ENCODE data around the gene FAM151B. TPM values are rescaled to one million over a fixed set of nuclear protein-coding genes. Genes with fewer than 3 reads are reported as not detected.

FAM151B gene
- total and polyA plus RNA-seq, 10 donors = 0.35 to 6.6 (median 3.4) TPM

DNA sequence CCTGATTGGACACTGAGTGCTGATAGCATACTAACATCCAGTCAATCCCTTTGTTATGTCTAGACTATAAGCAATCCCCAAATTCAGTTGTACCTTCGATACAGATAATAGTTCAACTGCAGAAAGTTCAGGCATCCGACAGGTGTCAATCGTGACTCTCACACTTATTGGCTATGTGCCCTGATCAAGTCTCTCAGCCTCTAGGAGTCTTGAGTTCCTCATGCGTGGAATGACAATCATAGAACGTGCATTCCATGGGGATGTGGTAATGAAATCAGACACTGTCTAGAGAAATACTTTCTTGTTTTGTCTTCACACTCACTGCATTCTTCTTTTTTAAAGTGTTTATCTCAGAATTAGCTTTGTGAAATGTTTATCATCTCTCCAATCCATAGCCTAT lies 77.4 kb downstream of the FAM151B start:
- Histone ChIP-seq H3K27ac (no peak overlapping the region), H3K36me3 (no peaks in the 10 kb centered on the region), H3K27me3 (replicated peaks in 1 of 7) (peaks cover 3 to 59% (median 25%) of the 10 kb centered on the region in 7 donors), H3K9me3 (no peaks in the 10 kb centered on the region), H3K4me3 (no peak overlapping the region), H3K4me1 (peaks cover 7 to 16% (median 16%) of the 10 kb centered on the region in 6 donors)
- TF ChIP-seq, protein P1, sequence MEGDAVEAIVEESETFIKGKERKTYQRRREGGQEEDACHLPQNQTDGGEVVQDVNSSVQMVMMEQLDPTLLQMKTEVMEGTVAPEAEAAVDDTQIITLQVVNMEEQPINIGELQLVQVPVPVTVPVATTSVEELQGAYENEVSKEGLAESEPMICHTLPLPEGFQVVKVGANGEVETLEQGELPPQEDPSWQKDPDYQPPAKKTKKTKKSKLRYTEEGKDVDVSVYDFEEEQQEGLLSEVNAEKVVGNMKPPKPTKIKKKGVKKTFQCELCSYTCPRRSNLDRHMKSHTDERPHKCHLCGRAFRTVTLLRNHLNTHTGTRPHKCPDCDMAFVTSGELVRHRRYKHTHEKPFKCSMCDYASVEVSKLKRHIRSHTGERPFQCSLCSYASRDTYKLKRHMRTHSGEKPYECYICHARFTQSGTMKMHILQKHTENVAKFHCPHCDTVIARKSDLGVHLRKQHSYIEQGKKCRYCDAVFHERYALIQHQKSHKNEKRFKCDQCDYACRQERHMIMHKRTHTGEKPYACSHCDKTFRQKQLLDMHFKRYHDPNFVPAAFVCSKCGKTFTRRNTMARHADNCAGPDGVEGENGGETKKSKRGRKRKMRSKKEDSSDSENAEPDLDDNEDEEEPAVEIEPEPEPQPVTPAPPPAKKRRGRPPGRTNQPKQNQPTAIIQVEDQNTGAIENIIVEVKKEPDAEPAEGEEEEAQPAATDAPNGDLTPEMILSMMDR (IDR thresholded peaks at IDR 0.05 in 8 of 11, conservative IDR thresholded peaks at IDR 0.05 in 3 of 11) = no peak
- 82 to 94% (median 90%) methylated on average over 5 of the region's 5 CpGs for WGBS, 5 donors
- intact Hi-C loops (cut with DNase I; ENCODE audit: low total_unique reads) = no loop called here
- no peak for DNase-seq

DNA sequence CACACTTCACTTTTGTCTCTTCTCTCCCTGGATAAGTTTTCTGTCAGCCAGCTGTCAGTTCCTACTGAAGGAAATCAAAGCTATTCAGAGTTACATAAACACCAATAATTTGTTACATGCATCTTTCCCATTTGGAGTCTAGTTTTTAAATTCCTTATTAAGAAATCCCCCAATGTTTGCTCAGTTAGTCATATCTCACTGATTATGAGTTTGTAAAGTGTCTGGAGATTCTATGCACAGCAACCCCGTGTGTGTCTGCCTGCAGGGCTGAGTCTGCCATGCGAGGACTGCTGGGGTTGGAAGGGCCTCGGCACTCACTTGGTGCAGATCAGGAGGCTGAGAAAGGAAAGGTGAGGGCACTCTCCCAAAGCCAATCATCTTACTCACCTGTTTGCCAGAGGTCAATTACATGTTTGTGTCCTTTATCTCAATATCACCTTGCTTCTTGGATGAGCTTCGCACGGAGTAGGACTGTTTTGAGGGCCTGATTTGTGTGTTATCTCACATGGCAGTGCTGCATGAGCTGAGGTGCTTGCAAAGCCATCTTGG lies 78.9 kb downstream of the FAM151B start:
- Histone ChIP-seq H3K9me3 (no peaks in the 10 kb centered on the region), H3K27ac (no peak overlapping the region), H3K27me3 (replicated peaks in 1 of 7) (peaks cover 3 to 74% (median 37%) of the 10 kb centered on the region in 7 donors), H3K4me1 (peaks cover 8 to 22% (median 19%) of the 10 kb centered on the region in 6 donors), H3K4me3 (no peak overlapping the region), H3K36me3 (no peaks in the 10 kb centered on the region)
- intact Hi-C loops (cut with DNase I; ENCODE audit: low total_unique reads) = no loop called here
- TF ChIP-seq, protein P1 (IDR thresholded peaks at IDR 0.05 in 8 of 11, conservative IDR thresholded peaks at IDR 0.05 in 3 of 11) = no peak
- TF ChIP-seq POLR2A (IDR thresholded peaks at IDR 0.05) (no peak), POLR2AphosphoS5 (IDR thresholded peaks at IDR 0.05) (no peak)
- DNase-seq = no peak
- 82 to 88% (median 87%) methylated on average over 5 of the region's 5 CpGs for WGBS, 5 donors

DNA sequence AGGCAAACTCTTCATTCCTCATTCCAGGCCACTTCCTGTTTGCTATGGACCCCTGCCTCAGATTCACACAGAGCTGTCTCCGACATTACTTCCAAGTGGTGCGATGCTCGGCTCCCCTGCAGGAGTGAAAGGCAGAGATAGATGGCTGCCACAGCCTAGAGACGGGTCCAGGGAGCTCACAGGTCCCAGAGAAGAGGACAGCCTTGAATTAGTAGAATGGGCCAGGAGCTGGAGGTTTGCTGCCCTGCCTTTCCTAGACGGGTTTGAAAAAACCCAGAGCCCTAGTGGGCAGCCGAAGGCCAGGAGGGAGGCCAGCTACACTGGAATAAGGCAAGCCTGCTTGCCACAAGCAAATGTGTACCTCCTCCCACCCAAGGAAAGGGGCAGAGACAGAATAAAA lies 80.4 kb downstream of the FAM151B start:
- DNase-seq = no peak
- Histone ChIP-seq H3K27me3 (replicated peaks in 1 of 7) (peaks cover 3 to 88% (median 45%) of the 10 kb centered on the region in 7 donors), H3K36me3 (no peaks in the 10 kb centered on the region), H3K9me3 (no peaks in the 10 kb centered on the region), H3K27ac (no peak overlapping the region), H3K4me3 (no peak overlapping the region), H3K4me1 (peaks cover 8 to 22% (median 19%) of the 10 kb centered on the region in 6 donors)
- intact Hi-C loops (cut with DNase I; ENCODE audit: low total_unique reads) = no loop called here
- 59 to 72% (median 65%) methylated on average over 5 to 6 of the region's 6 CpGs for WGBS, 5 donors
- no peak for TF ChIP-seq POLR2AphosphoS5 (IDR thresholded peaks at IDR 0.05)
- no peak for TF ChIP-seq POLR2A (IDR thresholded peaks at IDR 0.05)
- TF ChIP-seq, protein P1 (IDR thresholded peaks at IDR 0.05 in 8 of 11, conservative IDR thresholded peaks at IDR 0.05 in 3 of 11) = no peak

DNA sequence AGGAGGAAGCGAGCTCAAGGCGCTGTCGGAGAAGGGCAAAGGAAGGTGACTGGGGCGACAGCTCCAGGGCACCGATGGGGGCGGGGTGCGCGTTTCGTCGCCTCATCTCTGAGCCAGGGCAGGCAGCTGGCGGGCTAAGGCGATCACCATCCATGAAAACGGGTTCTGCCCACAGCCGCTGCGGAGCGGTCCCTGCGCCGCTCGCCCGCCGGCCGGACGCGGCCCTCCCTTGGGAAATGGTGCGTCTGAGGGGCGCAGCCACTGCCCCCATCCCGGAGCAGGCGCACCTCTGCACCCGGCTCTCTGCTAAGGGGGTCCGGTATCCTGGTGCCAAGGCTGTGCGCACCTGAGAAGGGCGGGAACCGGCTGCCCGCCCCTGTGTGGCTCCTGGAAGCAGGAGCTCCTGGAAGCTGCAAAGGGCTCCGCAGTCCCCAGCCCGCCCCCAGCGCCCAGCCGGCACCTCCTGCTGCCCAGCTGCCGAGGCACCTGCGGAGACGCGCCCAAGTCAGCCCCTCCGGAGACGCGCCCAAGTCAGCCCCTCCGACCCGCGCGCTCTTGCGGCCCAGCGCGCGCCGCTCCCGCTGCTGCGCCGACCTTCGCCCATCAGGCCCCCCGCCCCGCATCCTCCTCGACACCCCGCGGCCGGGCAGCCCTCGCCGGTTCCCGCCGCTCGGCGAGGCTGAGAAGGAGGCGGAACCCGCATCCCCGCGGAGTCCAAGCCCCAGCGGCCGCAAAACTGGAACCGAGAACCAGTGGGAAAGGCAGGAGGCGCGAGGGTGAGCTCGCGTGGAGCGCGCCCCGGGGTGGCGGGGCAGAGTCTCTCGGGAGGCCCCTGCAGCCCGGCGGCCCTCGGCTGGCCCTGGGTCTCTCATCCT lies 81.4 kb downstream of the FAM151B start:
- intact Hi-C loops (cut with DNase I; ENCODE audit: low total_unique reads) = no loop called here
- peak; percentile 77 for DNase-seq
- Histone ChIP-seq H3K9me3 (no peaks in the 10 kb centered on the region), H3K4me1 (peaks cover 8 to 22% (median 19%) of the 10 kb centered on the region in 6 donors), H3K36me3 (no peaks in the 10 kb centered on the region), H3K4me3 (peak overlapping the region in 7 of 8 donors; percentile 27 to 68 (median 45)), H3K27me3 (replicated peaks in 1 of 7) (peaks cover 3 to 98% (median 52%) of the 10 kb centered on the region in 7 donors), H3K27ac (no peak overlapping the region)
- TF ChIP-seq POLR2AphosphoS5 (IDR thresholded peaks at IDR 0.05) (no peak), POLR2A (IDR thresholded peaks at IDR 0.05) (no peak)
- TF ChIP-seq, protein P1 (IDR thresholded peaks at IDR 0.05 in 8 of 11, conservative IDR thresholded peaks at IDR 0.05 in 3 of 11) = no peak
- WGBS, 5 donors = 2 to 4% (median 3%) methylated on average over 36 to 89 of the region's 89 CpGs
